HG03520 (cell line): ENCODE measurements around the gene CELF1.
"Not testable (repeated sequence)": the region's sequence is repeated elsewhere in the genome, so short reads cannot be mapped to it uniquely, and the experiment has no call there.

ENCODE experiments used
- ATAC-seq: cut with Tn5 transposase; IDR thresholded peaks from one replicate; pipeline ENCODE4 v1.9.1; 2021; ENCODE audit warnings: mild to moderate bottlenecking, moderate library complexity; ENCODE audit not compliant: unreplicated experiment

Gene CELF1

DNA sequence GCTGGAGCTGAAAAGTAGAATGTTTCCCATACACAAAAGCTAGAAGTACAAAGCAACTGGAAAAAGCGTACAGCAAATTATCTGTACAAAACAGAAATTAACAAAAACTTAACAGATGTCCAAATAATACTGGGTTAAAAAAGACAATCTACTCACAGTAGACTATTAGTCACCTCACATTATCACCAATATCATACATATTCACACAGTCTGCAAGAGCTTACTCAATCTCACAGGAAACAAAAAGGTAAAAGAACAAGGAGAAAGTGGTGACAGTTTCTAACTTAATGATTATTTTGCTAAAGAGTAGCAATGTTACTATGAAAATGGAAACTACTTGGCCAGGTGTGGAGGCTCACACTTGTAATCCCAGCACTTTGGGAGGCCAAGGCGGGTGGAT, 11.9 kb downstream of the CELF1 start:
- ATAC-seq = no peak

DNA sequence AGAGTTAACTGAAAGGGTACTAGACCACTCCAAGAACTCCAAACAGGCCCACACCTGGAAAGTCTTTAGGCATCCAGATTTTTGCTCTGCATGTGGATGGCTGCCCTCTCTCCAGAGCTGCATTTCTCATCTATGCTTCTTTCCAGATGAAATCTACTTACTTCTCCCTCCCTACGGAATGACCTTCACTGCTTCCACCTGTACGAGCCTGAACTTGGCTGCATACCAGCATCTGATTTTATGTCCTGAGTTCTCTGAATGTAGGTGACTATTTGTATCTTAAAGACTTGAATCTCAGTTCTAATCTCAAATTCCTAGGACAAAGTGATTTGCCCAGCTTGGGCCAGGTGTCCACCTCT, 13.3 kb downstream of the CELF1 start:
- no peak for ATAC-seq

DNA sequence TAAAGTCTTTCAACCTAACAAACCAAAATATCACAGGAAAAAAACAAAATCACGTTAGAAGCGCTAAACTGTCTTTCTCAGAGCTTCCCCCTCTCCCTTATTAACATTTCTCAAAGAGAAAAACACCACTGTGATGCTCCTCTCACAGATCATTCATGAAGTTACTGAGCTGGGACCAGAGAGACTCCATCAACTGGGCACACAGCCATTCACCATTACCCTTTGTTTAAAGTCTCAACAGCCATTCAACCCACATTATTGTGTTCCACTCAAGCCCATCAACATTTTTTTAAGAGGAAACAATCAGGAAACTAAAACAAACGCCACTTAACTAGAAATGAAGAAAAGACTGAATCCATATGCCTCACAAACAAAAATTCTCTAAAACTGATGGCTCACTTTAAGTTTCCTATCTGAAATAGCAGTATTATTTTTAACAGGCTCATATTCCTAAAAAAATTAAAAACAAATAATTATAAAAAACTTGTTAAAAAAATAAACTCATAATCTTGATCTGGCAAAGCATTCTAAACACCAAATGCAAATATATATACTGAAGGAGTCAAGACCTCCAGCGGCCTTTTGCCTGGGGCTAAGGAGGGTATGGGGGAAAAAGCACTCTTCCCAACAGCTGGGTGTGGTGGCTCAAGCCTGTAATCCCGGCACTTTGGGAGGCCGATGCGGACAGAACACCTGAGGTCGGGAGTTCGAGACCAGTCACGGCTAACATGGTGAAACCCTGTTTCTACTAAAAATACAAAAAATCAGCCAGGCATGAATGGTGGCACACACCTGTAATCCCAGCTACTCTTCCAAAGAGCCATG, 14.0 kb downstream of the CELF1 start:
- no peak for ATAC-seq

DNA sequence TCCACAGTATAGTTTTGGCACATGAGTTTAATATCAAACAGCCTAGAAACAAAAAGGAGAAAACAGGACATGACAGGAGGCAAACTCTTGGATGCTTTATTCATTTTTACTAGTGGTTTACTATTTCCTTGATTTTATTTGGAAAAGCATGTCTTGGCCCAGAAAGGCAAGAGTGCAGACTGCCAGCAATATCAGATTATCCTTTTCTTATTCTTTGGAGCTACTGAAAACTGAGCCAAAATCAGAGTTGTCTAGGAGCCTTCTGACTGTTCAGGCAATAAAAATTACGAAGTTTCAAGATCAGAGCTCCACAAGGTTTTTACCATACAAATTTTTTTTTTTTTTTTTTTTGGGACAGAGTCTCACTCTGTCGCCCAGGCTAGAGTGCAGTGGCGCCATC, 16.0 kb downstream of the CELF1 start:
- ATAC-seq = no peak

DNA sequence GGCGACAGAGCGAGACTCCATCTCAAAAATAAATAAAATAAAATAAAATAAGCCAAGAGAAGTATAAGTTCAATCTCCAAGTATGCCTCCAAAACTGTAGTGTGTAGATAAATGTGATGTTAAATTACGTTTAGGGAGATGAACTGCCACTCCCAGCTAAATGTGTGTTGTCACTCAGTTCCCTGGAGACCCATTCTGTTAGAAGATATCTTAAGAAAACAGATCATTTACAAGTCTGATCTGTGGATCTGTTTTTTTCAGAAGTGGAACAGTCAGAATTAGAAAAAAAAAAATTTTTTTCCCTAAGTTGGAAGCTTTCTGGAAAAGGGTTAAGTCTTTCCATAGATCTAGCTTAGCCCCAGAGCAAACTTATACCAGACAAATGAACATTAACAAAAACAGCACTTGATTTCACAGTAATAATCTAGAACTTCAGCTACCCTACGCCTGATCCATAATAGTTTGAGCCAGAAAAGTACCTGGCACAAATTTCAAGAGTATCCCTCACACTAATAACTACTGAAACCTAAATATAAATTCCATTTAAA, 18.2 kb downstream of the CELF1 start:
- no peak for ATAC-seq

DNA sequence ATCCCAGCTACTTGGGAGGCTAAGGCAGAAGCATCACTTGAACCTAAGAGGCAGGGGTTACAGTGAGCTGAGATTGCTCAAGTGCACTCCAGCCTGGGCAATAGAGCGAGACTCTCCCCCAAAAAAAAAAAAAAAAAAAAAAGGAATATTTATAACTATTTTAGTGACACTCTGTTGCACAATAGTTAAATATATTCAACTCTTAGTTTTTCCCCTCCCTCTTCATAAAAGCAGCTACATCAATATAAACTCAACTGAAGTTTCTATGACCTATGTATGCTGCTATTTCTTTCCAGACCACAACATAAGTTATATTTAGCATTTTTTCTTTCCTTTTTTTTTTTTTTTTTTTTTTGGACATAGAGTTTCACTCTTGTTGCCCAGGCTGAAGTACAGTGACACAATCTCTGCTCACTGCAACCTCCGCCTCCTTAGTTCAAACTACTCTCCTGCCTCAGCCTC, 19.2 kb downstream of the CELF1 start:
- no peak for ATAC-seq

DNA sequence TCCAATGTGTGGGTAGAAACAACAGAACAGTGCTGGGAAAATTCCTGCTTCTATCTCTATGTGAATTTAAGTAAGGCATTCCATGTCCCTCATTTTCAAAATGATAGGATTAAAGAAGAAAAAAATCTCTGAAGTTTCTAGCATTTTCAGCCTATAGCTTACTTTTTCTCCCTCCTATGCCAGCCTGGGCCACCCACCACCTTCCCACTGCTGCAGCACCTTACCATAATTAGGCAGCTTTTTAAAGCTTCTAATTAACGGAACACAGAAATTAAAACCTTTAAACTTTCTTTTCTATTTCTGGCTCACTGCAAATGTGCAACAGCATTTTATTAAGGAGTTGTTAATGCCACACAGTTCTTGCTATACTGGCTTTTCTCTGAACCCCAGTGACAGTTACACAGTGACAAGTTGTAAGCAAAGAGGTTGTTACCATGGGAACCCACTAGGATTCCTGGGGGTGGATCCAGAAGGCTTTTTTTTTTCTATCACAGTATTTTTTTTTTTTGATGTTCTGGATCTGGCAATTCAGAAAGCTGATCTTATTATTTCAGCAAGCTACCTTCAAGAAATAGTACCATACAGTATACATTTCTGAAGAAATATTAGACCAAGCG, 20.2 kb downstream of the CELF1 start:
- no peak for ATAC-seq

DNA sequence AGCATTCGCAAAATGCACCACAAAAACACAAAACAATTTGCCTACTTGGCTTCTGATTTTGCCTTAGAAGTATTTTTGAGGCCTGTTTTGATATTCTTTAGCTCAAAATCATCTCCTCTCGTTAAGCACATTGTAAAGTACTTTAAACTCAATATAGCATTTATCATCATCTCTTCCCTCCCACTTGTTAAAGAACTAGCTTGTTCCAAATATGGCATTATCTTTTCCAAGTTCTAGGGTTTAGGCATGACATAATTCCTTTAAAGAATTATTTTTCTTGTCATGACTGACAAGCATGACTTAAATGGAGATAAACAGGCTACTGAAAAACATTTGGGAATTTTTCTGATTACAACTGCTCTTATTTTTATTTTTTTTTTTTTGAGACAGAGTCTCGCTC, 21.3 kb downstream of the CELF1 start:
- no peak for ATAC-seq

DNA sequence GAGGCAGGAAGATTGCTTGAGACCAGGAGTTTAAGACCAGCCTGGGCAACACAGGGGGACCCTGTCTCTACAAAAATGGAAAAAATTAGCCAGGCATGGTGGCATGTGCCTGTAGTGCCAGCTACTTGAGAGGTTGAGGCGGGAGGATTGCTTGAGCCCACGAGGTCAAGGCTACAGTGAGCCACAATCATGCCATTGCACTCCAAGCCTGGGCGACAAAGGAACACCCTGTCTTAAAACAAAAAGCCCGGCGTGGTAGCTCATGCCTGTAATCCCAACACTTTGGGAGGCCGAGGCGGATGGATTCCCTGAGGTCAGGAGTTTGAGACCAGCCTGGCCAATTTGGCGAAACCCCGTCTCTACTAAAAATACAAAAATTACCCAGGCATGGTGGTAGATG, 22.2 kb downstream of the CELF1 start:
- ATAC-seq = not testable (repeated sequence)

DNA sequence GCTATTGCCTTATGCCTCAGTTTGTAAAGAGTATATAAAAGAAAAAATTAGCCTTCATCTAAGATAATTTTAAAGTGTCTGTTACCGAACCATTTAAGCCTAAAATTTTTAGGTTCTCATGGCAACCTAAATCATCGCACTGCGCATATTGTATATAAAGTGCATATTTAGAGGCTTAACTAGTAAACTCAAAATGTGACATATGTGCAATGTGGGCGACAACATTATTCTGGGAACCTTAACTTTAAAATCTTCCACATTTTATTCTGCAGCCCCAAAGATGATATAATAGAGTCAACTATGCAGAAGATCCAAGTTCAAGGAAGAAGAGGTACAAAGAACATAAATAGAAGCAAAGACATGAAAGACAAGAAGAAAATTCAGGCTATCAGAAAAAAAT, 23.0 kb downstream of the CELF1 start:
- no peak for ATAC-seq

DNA sequence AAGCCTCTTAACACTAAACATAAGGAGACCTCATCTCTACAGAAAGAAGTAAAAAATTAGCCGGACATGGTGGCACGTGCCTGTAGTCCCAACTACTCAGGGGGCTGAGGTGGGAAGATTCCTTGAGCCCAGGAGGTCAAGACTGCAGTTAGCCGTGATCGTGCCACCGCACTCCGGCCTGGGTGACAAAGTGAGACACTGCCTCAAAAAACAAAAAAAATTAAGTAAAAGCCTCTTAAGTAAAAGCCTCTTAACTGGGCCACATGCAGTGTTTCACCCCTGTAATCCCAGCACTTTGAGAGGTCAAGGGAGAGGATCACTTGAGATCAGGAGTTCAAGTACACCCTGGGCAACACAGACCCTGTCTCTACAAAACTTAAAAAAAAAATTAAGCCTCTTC, 25.7 kb downstream of the CELF1 start:
- ATAC-seq = no peak

DNA sequence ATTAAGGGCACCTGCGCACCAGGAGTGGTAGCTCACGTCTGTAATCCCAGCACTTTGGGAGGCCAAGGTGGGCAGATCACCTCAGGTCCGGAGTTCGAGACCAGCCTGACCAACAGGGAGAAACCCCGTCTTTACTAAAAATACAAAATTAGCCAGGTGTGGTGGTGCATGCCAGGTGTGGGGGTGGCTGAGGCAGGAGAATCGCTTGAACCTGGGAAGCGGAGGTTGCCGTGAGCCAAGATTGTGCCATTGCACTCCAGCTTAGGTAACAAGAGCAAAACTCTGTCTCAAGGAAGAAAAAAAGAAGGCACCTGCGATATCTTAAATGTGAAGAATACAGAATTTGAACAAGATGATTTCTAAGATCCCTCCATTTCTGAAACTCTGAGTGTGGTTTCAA, 26.9 kb downstream of the CELF1 start:
- ATAC-seq = not testable (repeated sequence)

DNA sequence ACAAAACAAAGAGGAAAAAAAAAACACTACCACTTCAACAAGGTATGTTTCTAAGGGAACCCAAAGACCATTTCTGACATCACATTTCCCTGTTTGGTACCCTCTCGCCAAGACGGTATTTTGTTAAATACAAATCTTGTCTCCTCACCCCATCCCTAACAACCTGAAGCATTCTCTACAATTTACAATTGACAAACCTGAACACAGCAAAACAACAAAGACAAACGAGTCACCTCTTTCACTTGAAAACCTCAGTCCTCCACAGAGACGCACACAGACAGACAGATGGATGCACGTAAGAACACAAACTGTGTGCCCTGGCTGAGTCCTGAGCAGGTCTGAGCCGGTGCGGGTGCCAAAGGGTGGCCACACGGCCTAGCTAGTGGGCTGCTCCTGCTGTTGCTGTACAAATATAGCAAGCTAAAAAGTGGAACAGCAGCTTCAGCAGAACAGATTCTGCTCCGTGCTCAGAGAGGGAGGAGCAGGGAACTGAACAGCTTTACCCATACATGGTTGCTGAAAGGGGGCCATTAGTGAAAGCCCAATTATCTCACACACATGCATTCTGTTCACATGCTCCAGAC, 28.5 kb downstream of the CELF1 start:
- no peak for ATAC-seq

DNA sequence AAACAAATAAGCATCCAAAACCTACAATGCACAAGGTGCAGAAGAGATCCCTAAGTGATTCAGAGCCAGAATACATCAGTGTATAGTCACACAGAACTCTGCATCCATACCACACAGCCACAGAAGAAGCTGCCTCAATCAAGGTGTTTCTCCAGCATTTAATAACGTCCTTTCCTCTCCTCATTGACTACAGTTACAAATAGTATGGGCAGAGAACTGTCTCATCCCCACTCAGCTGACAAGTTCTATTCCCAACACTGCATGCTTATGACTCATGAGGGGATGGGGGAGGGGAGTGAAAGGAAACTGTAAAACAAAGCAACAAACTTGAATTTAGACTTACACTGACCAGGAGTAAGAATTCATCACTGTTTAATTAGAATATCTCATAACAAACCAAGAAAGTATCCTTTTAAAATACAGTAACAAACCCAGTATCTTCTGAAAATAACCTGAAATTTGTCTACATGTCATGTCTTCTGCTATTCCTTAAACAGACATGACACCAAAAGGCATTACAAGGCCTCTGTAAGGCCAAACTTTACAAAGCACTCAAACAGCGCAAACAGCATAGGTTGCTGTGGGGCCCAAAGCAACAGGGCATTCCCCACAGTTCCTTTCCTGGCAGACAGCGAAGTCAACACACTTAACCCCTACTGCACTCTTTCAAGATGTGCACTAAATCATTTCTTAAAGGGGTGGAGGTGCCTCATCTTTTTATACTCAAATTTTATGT, 29.3 kb downstream of the CELF1 start:
- peak; percentile 33 for ATAC-seq

DNA sequence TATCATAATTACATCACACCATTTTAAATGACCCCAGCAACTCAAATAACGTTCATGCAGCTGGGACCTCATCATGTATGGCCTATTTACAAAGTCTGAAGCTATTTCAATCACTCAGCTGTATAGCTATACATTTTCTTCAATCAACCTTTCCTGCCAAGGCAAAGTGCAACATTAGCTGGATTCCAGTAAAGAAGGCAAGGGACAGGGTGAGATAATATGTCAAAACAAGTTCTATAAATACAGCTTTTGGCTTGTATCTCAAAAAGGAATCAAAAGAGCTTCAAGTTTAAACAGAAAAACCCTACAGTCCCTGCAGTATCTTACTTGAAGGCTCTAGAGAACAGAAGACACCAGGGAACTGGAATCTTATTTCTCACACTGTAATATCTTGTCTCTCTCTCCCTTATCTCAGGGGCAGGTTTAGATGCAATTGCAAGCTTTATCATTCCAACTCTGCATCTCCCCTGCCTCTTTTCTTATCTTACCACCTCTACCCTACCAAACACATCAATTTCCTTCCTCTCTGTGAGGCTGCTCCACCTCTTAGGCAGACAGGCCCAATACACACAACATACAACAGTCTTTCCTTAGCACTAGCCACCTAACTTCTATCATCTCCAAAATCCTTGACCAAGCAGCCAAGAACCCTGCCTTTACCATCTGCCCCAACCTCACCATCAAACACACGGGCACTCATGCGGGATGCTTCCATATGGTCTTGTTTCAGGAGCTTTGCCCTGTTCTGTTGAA, 34.5 kb downstream of the CELF1 start:
- no peak for ATAC-seq

DNA sequence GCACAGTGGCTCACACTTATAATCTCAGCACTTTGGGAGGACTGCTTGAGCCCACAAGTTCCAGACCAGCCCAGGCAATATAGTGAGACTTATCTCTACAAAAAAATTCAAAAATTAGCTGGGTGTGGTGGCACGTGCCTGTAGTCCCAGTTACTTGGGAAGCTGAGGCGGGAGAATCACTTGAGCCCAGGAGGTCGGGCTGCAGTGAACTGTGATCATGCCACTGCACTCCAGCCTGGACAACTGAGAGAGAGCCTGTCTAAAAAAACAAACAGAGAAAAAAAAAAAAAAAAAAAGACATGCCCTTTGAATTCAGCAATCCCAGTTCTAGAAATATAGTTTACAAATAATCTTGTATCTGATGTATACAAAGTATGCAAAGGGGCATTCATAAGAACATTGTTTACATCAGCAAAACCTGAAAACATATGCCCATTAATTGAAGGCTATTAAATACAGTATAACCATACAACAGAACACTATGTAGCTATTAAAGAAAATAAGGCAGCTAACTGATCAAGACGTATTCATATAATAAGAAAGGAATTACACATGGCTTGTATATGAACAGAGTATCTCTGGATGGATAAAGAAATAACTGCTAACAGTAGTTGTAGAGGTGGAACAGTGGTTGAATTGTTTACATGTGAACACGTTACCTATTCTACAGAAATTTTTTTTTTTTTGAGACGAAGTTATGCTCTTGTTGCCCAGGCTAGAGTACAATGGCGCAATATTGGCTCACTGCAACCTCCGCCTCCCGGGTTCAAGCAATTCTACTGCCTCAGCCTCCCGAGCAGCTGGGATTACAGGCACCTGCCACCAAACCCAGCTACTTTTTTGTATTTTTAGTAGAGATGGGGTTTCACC, 35.7 kb downstream of the CELF1 start:
- no peak for ATAC-seq

DNA sequence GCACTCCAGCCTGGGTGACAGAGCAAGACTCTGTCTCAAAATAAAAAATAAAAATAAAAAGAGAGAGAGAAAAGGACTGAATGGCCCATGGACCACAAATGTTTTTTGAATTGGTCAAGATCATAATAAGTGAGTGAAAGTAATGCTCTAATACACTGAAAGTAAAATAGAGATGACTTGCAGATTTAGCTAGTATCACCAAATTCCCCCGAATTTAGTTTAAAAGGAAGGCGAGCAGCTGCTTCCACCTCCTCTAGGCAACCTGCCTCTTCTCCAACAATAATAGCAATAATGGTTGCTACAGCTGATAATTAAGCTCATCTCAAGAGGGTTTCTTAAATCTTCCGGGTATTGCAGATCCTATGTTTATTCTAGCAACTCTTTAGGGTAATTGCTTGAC, 36.8 kb downstream of the CELF1 start:
- ATAC-seq = no peak

DNA sequence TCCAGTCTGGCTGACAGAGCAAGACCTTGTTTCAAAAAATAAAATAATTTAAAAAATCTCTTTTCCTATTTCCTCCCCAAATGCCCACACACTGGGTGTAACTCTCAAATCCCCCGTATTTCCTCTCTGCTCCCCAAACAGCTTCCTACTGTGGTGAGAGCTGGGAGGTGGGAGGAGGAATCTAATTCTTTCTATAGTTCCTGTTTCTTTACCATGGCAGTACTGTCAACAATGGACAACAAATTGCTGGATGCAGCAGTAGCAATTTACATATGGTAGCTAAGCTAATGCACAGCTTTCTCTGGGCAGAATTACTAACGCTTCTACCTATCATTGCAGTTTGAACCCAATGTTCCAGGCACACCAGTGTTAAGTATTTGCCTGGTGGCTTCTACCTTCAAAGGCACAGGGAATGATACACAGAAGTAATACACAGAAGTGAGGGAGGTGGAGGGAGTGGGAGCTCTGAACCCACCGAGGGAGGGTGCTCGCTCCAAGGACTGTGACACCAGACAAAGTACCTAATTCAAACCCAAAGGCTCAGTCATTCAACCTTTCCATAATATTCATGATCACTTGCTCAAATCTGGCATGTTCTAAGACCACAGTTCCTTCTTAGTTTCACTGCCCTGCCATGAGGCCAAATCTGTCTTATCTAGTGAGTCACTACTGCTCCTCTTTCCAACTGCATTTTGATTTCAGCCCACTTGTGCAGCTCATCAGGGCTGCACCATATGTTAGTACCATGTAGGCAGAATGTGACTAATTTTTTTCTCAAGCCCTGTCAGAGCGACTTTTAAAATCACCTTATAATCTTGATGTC, 37.9 kb downstream of the CELF1 start:
- ATAC-seq = peak; percentile 51

DNA sequence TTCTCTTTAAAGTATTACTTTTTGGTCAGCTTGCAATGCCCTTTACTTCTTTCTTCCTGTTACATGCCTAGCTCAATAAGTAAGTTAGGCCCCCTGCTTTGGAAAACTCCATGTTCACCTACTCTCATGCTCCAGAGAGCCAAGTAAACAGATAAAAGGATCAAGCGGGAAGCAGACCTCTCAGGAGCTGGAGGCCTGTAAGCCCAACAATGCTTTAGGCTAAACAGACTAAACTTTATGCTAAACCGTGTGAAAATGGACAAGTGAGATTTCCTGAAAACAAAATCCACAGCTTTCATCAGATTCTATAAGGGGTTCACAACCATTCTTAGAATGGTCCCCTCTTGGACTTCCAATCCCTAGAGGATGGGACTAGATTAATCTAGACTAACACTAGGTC, 40.2 kb downstream of the CELF1 start:
- no peak for ATAC-seq
